ENCODE results near the gene SCTR. TPM values are rescaled to one million over a fixed set of nuclear protein-coding genes. Genes with fewer than 3 reads are reported as not detected.

SCTR gene
- total RNA-seq, 1 donor from 2014 or later = not detected

GRCh38 chr2:119475225-119475856 is 48.9 kb downstream of the SCTR start:
- Histone ChIP-seq H3K9me3 (no peaks in the 10 kb centered on the region), H3K4me3 (no peak overlapping the region), H3K27ac (no peak overlapping the region), H3K4me1 (no peaks in the 10 kb centered on the region), H3K36me3 (no peaks in the 10 kb centered on the region), H3K27me3 (no peaks in the 10 kb centered on the region)
- TF ChIP-seq CTCF (IDR thresholded peaks at IDR 0.05) = no peak
- peak in 1 of 2 donors; percentile 51 for DNase-seq (ENCODE audit: low spot score in 2 of 2)
- intact Hi-C loops (cut with DNase I) = no loop called here

GRCh38 chr2:119474371-119475224 is 49.7 kb downstream of the SCTR start:
- H3K4me3 ChIP-seq = no peak overlapping the region
- no peak overlapping the region for H3K27ac ChIP-seq
- TF ChIP-seq CTCF (IDR thresholded peaks at IDR 0.05) = no peak
- H3K36me3 ChIP-seq = no peaks in the 10 kb centered on the region
- no peaks in the 10 kb centered on the region for H3K27me3 ChIP-seq
- no peaks in the 10 kb centered on the region for H3K4me1 ChIP-seq
- H3K9me3 ChIP-seq = no peaks in the 10 kb centered on the region
- intact Hi-C loops (cut with DNase I) = no loop called here
- peak in 1 of 2 donors; percentile 43 for DNase-seq (ENCODE audit: low spot score in 2 of 2)

- no peak for DNase-seq (ENCODE audit: low spot score in 2 of 2)
- H3K27ac ChIP-seq = no peak overlapping the region
- no peaks in the 10 kb centered on the region for H3K36me3 ChIP-seq
- intact Hi-C loops (cut with DNase I) = no loop called here
- no peak for TF ChIP-seq CTCF (IDR thresholded peaks at IDR 0.05)
- H3K9me3 ChIP-seq = no peaks in the 10 kb centered on the region
- no peaks in the 10 kb centered on the region for H3K27me3 ChIP-seq
- no peak overlapping the region for H3K4me3 ChIP-seq
- no peaks in the 10 kb centered on the region for H3K4me1 ChIP-seq
These were observed 50.5 kb downstream of the SCTR start for GRCh38 chr2:119473621-119474370.

GRCh38 chr2:119472749-119473148 is 51.5 kb downstream of the SCTR start:
- H3K27me3 ChIP-seq = no peaks in the 10 kb centered on the region
- intact Hi-C loops (cut with DNase I) = no loop called here
- H3K9me3 ChIP-seq = no peaks in the 10 kb centered on the region
- H3K36me3 ChIP-seq = no peaks in the 10 kb centered on the region
- no peak overlapping the region for H3K27ac ChIP-seq
- no peak for TF ChIP-seq CTCF (IDR thresholded peaks at IDR 0.05)
- H3K4me3 ChIP-seq = no peak overlapping the region
- H3K4me1 ChIP-seq = no peaks in the 10 kb centered on the region
- no peak for DNase-seq (ENCODE audit: low spot score in 2 of 2)

- Histone ChIP-seq H3K4me3 (no peak overlapping the region), H3K36me3 (no peaks in the 10 kb centered on the region), H3K27ac (peak overlapping the region in 1 of 2 donors; percentile 68), H3K4me1 (no peaks in the 10 kb centered on the region), H3K27me3 (no peaks in the 10 kb centered on the region), H3K9me3 (no peaks in the 10 kb centered on the region)
- DNase-seq (ENCODE audit: low spot score in 2 of 2) = no peak
- TF ChIP-seq CTCF (IDR thresholded peaks at IDR 0.05) = no peak
- intact Hi-C loops (cut with DNase I) = no loop called here
These were observed 54.5 kb downstream of the SCTR start for GRCh38 chr2:119469661-119470297.

Measured in ascending aorta (tissue), 2 donors.